Kidney (tissue), 14 donors: ENCODE data around the gene EPHA4. TPM values are rescaled to one million over a fixed set of nuclear protein-coding genes. Genes with fewer than 3 reads are reported as not detected.

Experiments
- DNase-seq, 5 donors: peaks; one replicate each; pipeline ENCODE4 v3.0.0-alpha.2; 2013 to 2020
- FAIRE-seq: peaks from 2 replicates; lab custom pipeline; 2012; peaks lifted over from hg19 to GRCh38; lab: Jason Lieb, UNC
- H3K27ac ChIP-seq, 2 donors: one replicate each; pipeline ENCODE4 v1.7.0; 2013; ENCODE audit warnings: low read depth in 2 of 2, low read length in 2 of 2, inconsistent platforms in 1 of 2
- H3K27me3 ChIP-seq: one replicate; pipeline ENCODE4 v1.7.1; 2013; ENCODE audit warnings: low read length, inconsistent platforms; ENCODE audit not compliant: control insufficient read depth, insufficient read depth
- H3K36me3 ChIP-seq, 3 donors: one replicate each; pipeline versions ENCODE4 v1.7.0 to v1.7.1; 2013; ENCODE audit warnings: low read length in 3 of 3, control low read depth in 1 of 3, inconsistent platforms in 1 of 3; ENCODE audit not compliant: insufficient read depth in 3 of 3, control insufficient read depth in 2 of 3
- H3K4me1 ChIP-seq, 3 donors: one replicate each; pipeline versions ENCODE4 v1.7.0 to v1.7.1; 2013; ENCODE audit warnings: low read length in 3 of 3, inconsistent platforms in 1 of 3, low read depth in 1 of 3; ENCODE audit not compliant: control insufficient read depth in 2 of 3, insufficient read depth in 2 of 3
- H3K4me3 ChIP-seq, 3 donors: one replicate each; pipeline versions ENCODE4 v1.7.0 to v1.8.1; 2013; ENCODE audit warnings: low read length in 3 of 3, control low read depth in 1 of 3, inconsistent platforms in 1 of 3
- H3K9ac ChIP-seq, 3 donors: one replicate each; pipeline versions ENCODE4 v1.7.0 to v1.7.1; 2013; ENCODE audit warnings: low read length in 3 of 3, control low read depth in 1 of 3, inconsistent platforms in 1 of 3
- H3K9me3 ChIP-seq, 3 donors: one replicate each; pipeline versions ENCODE4 v1.7.0 to v1.7.1; 2013; ENCODE audit warnings: low read length in 3 of 3, control low read depth in 1 of 3, inconsistent platforms in 1 of 3; ENCODE audit not compliant: control insufficient read depth in 2 of 3, insufficient read depth in 1 of 3
- intact Hi-C: fragments of 100-400 bp; cut with DNase I; formaldehyde crosslinking; loops from one replicate; pipeline ENCODE4 v1.11.1; 2022
- polyA plus RNA-seq: library from polyadenylated mRNA; stranded (reverse); fragments of 350-450 nt; fragmentation: Illumina TruSeq; extraction: RNeasy Lipid Tissue Mini Kit (QIAGEN cat#74804); gene quantifications from one replicate; pipeline ENCODE4 v1.2.3, GENCODE V29; 2014; ENCODE audit warnings: low read depth, low replicate concordance; ENCODE audit not compliant: insufficient read depth
- total RNA-seq: library from RNA; stranded (reverse); fragmentation: NEBNext Ultra II Directional; extraction: Animal tissue kit (Norgen Biotek cat#: 25700); gene quantifications from one replicate; pipeline ENCODE4 v1.2.1, GENCODE V29; 2021
- TF ChIP-seq, protein P1 (sequence below): IDR thresholded peaks from 3 replicates; pipeline ENCODE4 v1.5.1; 2012; ENCODE audit warnings: mild to moderate bottlenecking, moderate library complexity, borderline replicate concordance; ENCODE audit not compliant: insufficient read depth; ENCODE audit errors: extremely low read depth
- donor health status: control.
- donor health status: control.
- donor health status: control.
- donor health status: control.
- donor health status: control.
- donor health status: DM: yes; HTN: yes; CAD: no.
- donor health status: Normal renal cell carcinoma (clear cell type).

Gene EPHA4
- total and polyA plus RNA-seq, 2 donors from 2014 or later: 4.8 to 38.0 TPM

DNA sequence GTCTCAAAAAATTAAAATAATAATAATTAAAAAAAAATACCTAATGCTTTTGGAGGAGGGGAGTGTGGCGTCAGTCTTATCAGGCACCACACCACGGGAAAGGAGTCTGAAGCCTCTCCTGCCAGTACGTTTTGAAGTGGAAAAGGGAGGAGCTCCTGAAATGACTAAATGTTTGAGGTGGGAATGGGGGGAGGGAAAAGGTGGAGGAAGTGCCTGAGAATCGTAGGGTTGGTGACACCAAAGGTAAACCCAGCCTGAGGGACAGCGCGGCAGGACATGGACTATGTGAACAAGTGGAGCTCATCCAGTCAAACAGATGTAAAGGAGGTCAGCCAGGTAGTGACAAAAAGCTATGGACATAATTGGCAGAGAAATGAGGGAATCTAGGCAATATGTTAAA is 42.2 kb upstream of the EPHA4 start:
- H3K36me3 ChIP-seq: no peaks in the 10 kb centered on the region
- H3K9me3 ChIP-seq: no peaks in the 10 kb centered on the region
- FAIRE-seq: no peak
- H3K27me3 ChIP-seq: no peaks in the 10 kb centered on the region
- TF ChIP-seq, protein P1, sequence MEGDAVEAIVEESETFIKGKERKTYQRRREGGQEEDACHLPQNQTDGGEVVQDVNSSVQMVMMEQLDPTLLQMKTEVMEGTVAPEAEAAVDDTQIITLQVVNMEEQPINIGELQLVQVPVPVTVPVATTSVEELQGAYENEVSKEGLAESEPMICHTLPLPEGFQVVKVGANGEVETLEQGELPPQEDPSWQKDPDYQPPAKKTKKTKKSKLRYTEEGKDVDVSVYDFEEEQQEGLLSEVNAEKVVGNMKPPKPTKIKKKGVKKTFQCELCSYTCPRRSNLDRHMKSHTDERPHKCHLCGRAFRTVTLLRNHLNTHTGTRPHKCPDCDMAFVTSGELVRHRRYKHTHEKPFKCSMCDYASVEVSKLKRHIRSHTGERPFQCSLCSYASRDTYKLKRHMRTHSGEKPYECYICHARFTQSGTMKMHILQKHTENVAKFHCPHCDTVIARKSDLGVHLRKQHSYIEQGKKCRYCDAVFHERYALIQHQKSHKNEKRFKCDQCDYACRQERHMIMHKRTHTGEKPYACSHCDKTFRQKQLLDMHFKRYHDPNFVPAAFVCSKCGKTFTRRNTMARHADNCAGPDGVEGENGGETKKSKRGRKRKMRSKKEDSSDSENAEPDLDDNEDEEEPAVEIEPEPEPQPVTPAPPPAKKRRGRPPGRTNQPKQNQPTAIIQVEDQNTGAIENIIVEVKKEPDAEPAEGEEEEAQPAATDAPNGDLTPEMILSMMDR: no peak
- intact Hi-C loops: no loop called here
- H3K4me3 ChIP-seq: no peak overlapping the region
- H3K27ac ChIP-seq: no peak overlapping the region
- no peaks in the 10 kb centered on the region for H3K4me1 ChIP-seq
- DNase-seq: no peak
- H3K9ac ChIP-seq: no peak overlapping the region

DNA sequence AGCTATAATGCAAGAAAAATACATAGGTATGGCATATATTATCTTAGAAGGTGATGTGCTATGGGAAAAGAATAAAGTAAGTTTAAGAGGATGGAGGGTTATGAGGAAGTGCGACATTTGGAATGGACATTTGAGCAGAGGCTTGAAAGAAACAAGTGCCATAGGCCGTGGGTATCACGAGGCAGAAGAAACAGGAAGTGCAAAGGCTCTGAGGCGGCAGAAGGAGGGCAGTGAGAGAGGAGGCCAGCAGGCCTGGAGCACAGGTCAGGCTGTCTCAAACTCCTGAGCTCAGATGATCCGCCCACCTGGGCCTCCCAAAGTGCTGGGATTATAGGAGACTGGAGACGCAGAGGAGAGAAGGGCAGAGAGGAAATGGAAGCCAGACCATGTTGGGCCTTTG is 40.7 kb upstream of the EPHA4 start:
- H3K27ac ChIP-seq: no peak overlapping the region
- no peaks in the 10 kb centered on the region for H3K9me3 ChIP-seq
- TF ChIP-seq, protein P1: no peak
- intact Hi-C loops: no loop called here
- no peaks in the 10 kb centered on the region for H3K4me1 ChIP-seq
- H3K4me3 ChIP-seq: no peak overlapping the region
- H3K27me3 ChIP-seq: no peaks in the 10 kb centered on the region
- no peak for FAIRE-seq
- no peaks in the 10 kb centered on the region for H3K36me3 ChIP-seq
- no peak for DNase-seq
- H3K9ac ChIP-seq: no peak overlapping the region

DNA sequence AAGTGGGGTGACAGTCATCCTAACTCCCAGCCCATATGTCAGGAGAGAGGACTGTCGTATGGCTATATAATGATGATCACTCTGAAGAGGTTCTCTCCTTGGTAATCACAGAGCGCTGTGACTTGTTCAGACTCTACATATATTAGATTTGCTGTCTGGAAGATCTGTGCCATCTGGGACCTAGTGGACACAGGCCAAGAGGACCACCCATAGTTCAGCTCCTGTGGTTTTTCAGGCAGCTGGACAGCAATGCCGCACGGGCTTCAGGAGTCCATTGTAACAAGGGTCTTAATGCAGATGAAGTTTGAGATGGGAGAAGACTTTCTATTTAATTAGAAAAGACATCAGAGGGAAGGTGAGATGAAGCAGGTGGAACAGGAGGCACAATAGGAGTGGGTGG is 40.1 kb upstream of the EPHA4 start:
- no peak overlapping the region for H3K9ac ChIP-seq
- FAIRE-seq: no peak
- no peaks in the 10 kb centered on the region for H3K27me3 ChIP-seq
- no peaks in the 10 kb centered on the region for H3K4me1 ChIP-seq
- no peaks in the 10 kb centered on the region for H3K9me3 ChIP-seq
- H3K36me3 ChIP-seq: no peaks in the 10 kb centered on the region
- intact Hi-C loops: no loop called here
- TF ChIP-seq, protein P1: no peak
- no peak overlapping the region for H3K4me3 ChIP-seq
- no peak overlapping the region for H3K27ac ChIP-seq
- peak in 1 of 5 donors; percentile 40 for DNase-seq

DNA sequence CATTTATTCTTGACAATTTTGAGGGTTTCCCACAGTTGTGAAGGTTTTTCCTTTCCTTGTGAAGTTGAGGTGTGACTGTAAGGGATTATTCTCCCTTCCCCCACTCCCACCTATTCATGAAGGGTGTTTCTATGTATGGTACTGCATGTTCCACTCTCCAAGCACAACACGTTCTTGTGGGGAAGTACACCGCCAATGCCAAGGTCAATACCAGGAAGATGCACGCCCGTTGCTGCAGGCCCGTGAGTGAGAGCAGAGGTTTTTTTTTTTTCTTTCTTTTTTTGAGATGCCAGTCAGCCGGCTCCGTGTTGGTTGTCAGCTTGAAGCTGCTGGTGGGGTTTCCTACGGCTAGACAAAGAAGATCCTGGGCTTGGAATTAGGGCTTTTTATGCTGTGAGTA is 38.6 kb upstream of the EPHA4 start:
- TF ChIP-seq, protein P1: no peak
- H3K9me3 ChIP-seq: no peaks in the 10 kb centered on the region
- H3K36me3 ChIP-seq: no peaks in the 10 kb centered on the region
- no peak for DNase-seq
- FAIRE-seq: no peak
- no peaks in the 10 kb centered on the region for H3K27me3 ChIP-seq
- no peak overlapping the region for H3K4me3 ChIP-seq
- no peaks in the 10 kb centered on the region for H3K4me1 ChIP-seq
- no peak overlapping the region for H3K9ac ChIP-seq
- intact Hi-C loops: no loop called here
- no peak overlapping the region for H3K27ac ChIP-seq
